ENCODE measurements around the gene ZNF609.

Gene ZNF609

DNA sequence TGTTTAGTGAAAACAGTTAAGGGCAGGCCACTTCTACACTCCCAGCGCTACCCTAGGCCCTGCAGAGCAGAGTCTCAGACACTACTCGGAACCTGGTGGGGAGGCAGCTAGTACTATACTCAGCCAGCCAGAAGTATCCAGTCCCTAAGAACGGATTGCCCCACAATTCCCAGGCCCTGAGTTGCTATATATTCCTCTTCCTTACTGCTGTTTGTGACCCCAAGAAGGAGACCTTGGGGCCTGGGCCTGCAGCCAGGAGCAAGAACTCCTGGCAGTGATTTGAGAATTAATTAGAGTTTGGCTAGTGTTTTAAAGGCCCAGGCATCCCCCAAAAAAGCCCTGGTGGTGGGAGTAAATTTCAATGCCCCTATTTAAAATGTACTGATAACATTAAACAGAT lies 227.3 kb downstream of the ZNF609 start:
- Histone ChIP-seq H3K36me3 (ENCODE audit: control insufficient read depth in 4 of 4, insufficient read depth in 4 of 4, low read length in 3 of 4) (peaks cover 37 to 83% (median 62%) of the 10 kb centered on the region in 4 experiments), H3K9me3 (ENCODE audit: control extremely low read depth in 1 of 5, control insufficient read depth in 4 of 5, insufficient read depth in 2 of 5, low read depth in 1 of 5, low read length in 4 of 5) (no peaks in the 10 kb centered on the region), H3K4me3 (ENCODE audit: control insufficient read depth in 1 of 7, extremely low read depth in 1 of 7, insufficient read depth in 4 of 7, low read depth in 2 of 7, low read length in 6 of 7) (no peak overlapping the region), H3K4me1 (ENCODE audit: control extremely low read depth in 1 of 4, control insufficient read depth in 4 of 4, insufficient read depth in 4 of 4, low read length in 3 of 4) (peaks cover 2 to 24% (median 16%) of the 10 kb centered on the region in 4 experiments), H3K27me3 (replicated peaks in 2 of 5; ENCODE audit: control insufficient read depth in 4 of 5, insufficient read depth in 5 of 5, low read length in 4 of 5) (no peaks in the 10 kb centered on the region), H3K27ac (ENCODE audit: insufficient read depth in 1 of 2, low read depth in 1 of 2, low read length in 2 of 2, poor library complexity in 1 of 2, severe bottlenecking in 2 of 2) (no peak overlapping the region)
- DNase-seq, result no peak
- WGBS (ENCODE audit: insufficient coverage), result 100% methylated on average over 2 of the region's 3 CpGs
- POLR2A ChIA-PET, result no interaction called here
- CTCF ChIA-PET, result interaction anchor here (1.0 to 25.1 kb wide), 11 partner anchors 8 to 347 kb away, joined by 3 to 625 read pairs (median 7); no protein-coding TSS in a partner anchor

GRCh38 chr15:64688770-64689169 lies 228.4 kb downstream of the ZNF609 start:
- no peaks in the 10 kb centered on the region for H3K27me3 ChIP-seq (replicated peaks in 2 of 5; ENCODE audit: control insufficient read depth in 4 of 5, insufficient read depth in 5 of 5, low read length in 4 of 5)
- H3K9me3 ChIP-seq (ENCODE audit: control extremely low read depth in 1 of 5, control insufficient read depth in 4 of 5, insufficient read depth in 2 of 5, low read depth in 1 of 5, low read length in 4 of 5), result no peaks in the 10 kb centered on the region
- H3K27ac ChIP-seq (ENCODE audit: insufficient read depth in 1 of 2, low read depth in 1 of 2, low read length in 2 of 2, poor library complexity in 1 of 2, severe bottlenecking in 2 of 2), result no peak overlapping the region
- 92% methylated on average over 2 of the region's 3 CpGs for WGBS (ENCODE audit: insufficient coverage)
- peaks cover 34 to 81% (median 54%) of the 10 kb centered on the region in 4 experiments for H3K36me3 ChIP-seq (ENCODE audit: control insufficient read depth in 4 of 4, insufficient read depth in 4 of 4, low read length in 3 of 4)
- peaks cover 8 to 35% (median 27%) of the 10 kb centered on the region in 4 experiments for H3K4me1 ChIP-seq (ENCODE audit: control extremely low read depth in 1 of 4, control insufficient read depth in 4 of 4, insufficient read depth in 4 of 4, low read length in 3 of 4)
- no peak for DNase-seq
- ChIA-PET CTCF (interaction anchor here (1.1 to 25.1 kb wide), 3 partner anchors 11 to 211 kb away, joined by 4 to 625 read pairs (median 50); no protein-coding TSS in a partner anchor), POLR2A (interaction anchor here (0.7 kb wide), 1 partner anchor 138 kb away, joined by 4 read pairs; no protein-coding TSS in a partner anchor)
- H3K4me3 ChIP-seq (ENCODE audit: control insufficient read depth in 1 of 7, extremely low read depth in 1 of 7, insufficient read depth in 4 of 7, low read depth in 2 of 7, low read length in 6 of 7), result no peak overlapping the region

- no peak for DNase-seq
- H3K9me3 ChIP-seq (ENCODE audit: control extremely low read depth in 1 of 5, control insufficient read depth in 4 of 5, insufficient read depth in 2 of 5, low read depth in 1 of 5, low read length in 4 of 5), result no peaks in the 10 kb centered on the region
- WGBS (ENCODE audit: insufficient coverage), result 20% methylated on average over 1 of the region's 3 CpGs
- ChIA-PET CTCF (interaction anchor here (1.1 to 25.1 kb wide), 5 partner anchors 9 to 301 kb away, joined by 3 to 625 read pairs (median 23); no protein-coding TSS in a partner anchor), POLR2A (interaction anchor here (1.1 kb wide), 1 partner anchor 38 kb away, joined by 3 read pairs; no protein-coding TSS in a partner anchor)
- H3K4me1 ChIP-seq (ENCODE audit: control extremely low read depth in 1 of 4, control insufficient read depth in 4 of 4, insufficient read depth in 4 of 4, low read length in 3 of 4), result peaks cover 12 to 46% (median 37%) of the 10 kb centered on the region in 4 experiments
- H3K4me3 ChIP-seq (ENCODE audit: control insufficient read depth in 1 of 7, extremely low read depth in 1 of 7, insufficient read depth in 4 of 7, low read depth in 2 of 7, low read length in 6 of 7), result no peak overlapping the region
- peaks cover 30 to 71% (median 46%) of the 10 kb centered on the region in 4 experiments for H3K36me3 ChIP-seq (ENCODE audit: control insufficient read depth in 4 of 4, insufficient read depth in 4 of 4, low read length in 3 of 4)
- H3K27me3 ChIP-seq (replicated peaks in 2 of 5; ENCODE audit: control insufficient read depth in 4 of 5, insufficient read depth in 5 of 5, low read length in 4 of 5), result no peaks in the 10 kb centered on the region
- no peak overlapping the region for H3K27ac ChIP-seq (ENCODE audit: insufficient read depth in 1 of 2, low read depth in 1 of 2, low read length in 2 of 2, poor library complexity in 1 of 2, severe bottlenecking in 2 of 2)
Measured at GRCh38 chr15:64690008-64690407, 229.6 kb downstream of the ZNF609 start.

GRCh38 chr15:64690578-64691296 lies 230.4 kb downstream of the ZNF609 start:
- DNase-seq, result peak in 2 of 3 donors; percentile 29 to 34
- no peak overlapping the region for H3K27ac ChIP-seq (ENCODE audit: insufficient read depth in 1 of 2, low read depth in 1 of 2, low read length in 2 of 2, poor library complexity in 1 of 2, severe bottlenecking in 2 of 2)
- H3K4me3 ChIP-seq (ENCODE audit: control insufficient read depth in 1 of 7, extremely low read depth in 1 of 7, insufficient read depth in 4 of 7, low read depth in 2 of 7, low read length in 6 of 7), result no peak overlapping the region
- ChIA-PET CTCF (interaction anchor here (0.8 to 25.1 kb wide), 7 partner anchors 9 to 301 kb away, joined by 3 to 625 read pairs (median 18); no protein-coding TSS in a partner anchor), POLR2A (interaction anchor here (0.6 to 1.1 kb wide), 2 partner anchors 37 to 327 kb away, joined by 3 to 4 read pairs; no protein-coding TSS in a partner anchor)
- H3K27me3 ChIP-seq (replicated peaks in 2 of 5; ENCODE audit: control insufficient read depth in 4 of 5, insufficient read depth in 5 of 5, low read length in 4 of 5), result no peaks in the 10 kb centered on the region
- peaks cover 16 to 53% (median 44%) of the 10 kb centered on the region in 4 experiments for H3K4me1 ChIP-seq (ENCODE audit: control extremely low read depth in 1 of 4, control insufficient read depth in 4 of 4, insufficient read depth in 4 of 4, low read length in 3 of 4)
- WGBS (ENCODE audit: insufficient coverage), result 93% methylated on average over 4 of the region's 6 CpGs
- H3K9me3 ChIP-seq (ENCODE audit: control extremely low read depth in 1 of 5, control insufficient read depth in 4 of 5, insufficient read depth in 2 of 5, low read depth in 1 of 5, low read length in 4 of 5), result no peaks in the 10 kb centered on the region
- peaks cover 26 to 64% (median 42%) of the 10 kb centered on the region in 4 experiments for H3K36me3 ChIP-seq (ENCODE audit: control insufficient read depth in 4 of 4, insufficient read depth in 4 of 4, low read length in 3 of 4)

DNA sequence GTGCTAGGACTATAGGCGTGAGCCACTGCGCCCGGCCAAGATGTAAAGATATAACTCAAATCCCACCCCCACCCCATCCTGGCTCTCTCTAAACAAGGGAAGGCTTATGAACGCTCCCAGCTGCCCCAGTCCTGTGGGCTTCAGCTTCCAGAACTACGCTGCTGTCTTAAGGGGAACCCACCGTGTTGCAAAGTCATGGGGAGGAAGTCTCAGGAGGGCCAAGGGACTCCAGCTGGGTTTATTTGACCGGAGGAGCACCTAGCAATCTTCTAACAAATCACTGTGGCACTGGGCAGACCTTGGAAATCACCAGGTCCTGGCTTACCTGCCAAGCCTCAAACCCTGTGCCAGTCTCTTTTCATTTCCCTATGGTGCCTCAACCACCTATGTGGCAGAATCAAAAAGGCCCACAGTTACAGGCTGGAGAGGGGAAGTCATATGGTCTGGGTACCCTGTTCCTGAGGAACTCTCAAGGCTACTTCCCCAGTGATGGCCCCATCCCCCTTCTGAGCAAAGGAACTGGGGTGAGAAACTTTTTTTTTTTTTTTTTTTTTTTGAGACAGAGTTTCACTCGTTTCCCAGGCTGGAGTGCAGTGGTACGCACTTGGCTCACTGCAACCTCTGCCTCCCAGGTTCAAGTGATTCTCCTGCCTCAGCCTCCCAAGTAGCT lies 231.7 kb downstream of the ZNF609 start:
- POLR2A ChIA-PET, result interaction anchor here (0.8 kb wide), 1 partner anchor 36 kb away, joined by 6 read pairs; no protein-coding TSS in a partner anchor
- H3K4me3 ChIP-seq (ENCODE audit: control insufficient read depth in 1 of 7, extremely low read depth in 1 of 7, insufficient read depth in 4 of 7, low read depth in 2 of 7, low read length in 6 of 7), result peak overlapping the region in 3 of 7 experiments; percentile 4 to 25 (median 16)
- peaks cover 22 to 53% (median 40%) of the 10 kb centered on the region in 4 experiments for H3K36me3 ChIP-seq (ENCODE audit: control insufficient read depth in 4 of 4, insufficient read depth in 4 of 4, low read length in 3 of 4)
- peaks cover 19 to 66% (median 56%) of the 10 kb centered on the region in 4 experiments for H3K4me1 ChIP-seq (ENCODE audit: control extremely low read depth in 1 of 4, control insufficient read depth in 4 of 4, insufficient read depth in 4 of 4, low read length in 3 of 4)
- CTCF ChIA-PET, result interaction anchor here (1.0 to 25.1 kb wide), 6 partner anchors 8 to 118 kb away, joined by 3 to 625 read pairs (median 20); no protein-coding TSS in a partner anchor
- H3K9me3 ChIP-seq (ENCODE audit: control extremely low read depth in 1 of 5, control insufficient read depth in 4 of 5, insufficient read depth in 2 of 5, low read depth in 1 of 5, low read length in 4 of 5), result no peaks in the 10 kb centered on the region
- WGBS (ENCODE audit: insufficient coverage), result 23% methylated on average over 5 of the region's 9 CpGs
- no peaks in the 10 kb centered on the region for H3K27me3 ChIP-seq (replicated peaks in 2 of 5; ENCODE audit: control insufficient read depth in 4 of 5, insufficient read depth in 5 of 5, low read length in 4 of 5)
- peak in 2 of 3 donors; percentile 71 to 75 for DNase-seq
- H3K27ac ChIP-seq (ENCODE audit: insufficient read depth in 1 of 2, low read depth in 1 of 2, low read length in 2 of 2, poor library complexity in 1 of 2, severe bottlenecking in 2 of 2), result peak overlapping the region in 1 of 2 experiments; percentile 52

DNA sequence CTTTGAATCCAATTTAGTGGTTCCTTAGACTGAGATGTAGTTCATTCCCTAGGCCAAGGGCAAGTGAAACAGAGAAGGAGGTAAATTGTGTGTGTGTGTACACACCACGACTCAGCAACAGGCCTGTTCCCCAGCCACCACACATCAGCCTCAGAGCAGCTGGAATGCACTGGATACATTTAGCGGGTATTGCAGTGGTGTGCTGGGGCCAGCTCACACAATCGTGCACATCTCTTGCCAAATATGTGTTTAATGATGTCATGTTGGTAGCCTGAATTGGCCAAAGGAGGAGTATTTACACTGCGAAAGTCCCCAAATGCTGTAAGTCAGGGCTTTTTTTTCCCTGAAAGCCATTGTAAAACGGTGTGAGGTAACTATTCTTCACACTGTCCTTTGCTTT lies 232.8 kb downstream of the ZNF609 start:
- POLR2A ChIA-PET, result no interaction called here

More for the DNA sequence above, 232.8 kb downstream of the ZNF609 start:
- 90% methylated on average over 4 of the region's 5 CpGs for WGBS (ENCODE audit: insufficient coverage)
- Histone ChIP-seq H3K4me1 (ENCODE audit: control extremely low read depth in 1 of 4, control insufficient read depth in 4 of 4, insufficient read depth in 4 of 4, low read length in 3 of 4) (peaks cover 27 to 72% (median 62%) of the 10 kb centered on the region in 4 experiments), H3K27ac (ENCODE audit: insufficient read depth in 1 of 2, low read depth in 1 of 2, low read length in 2 of 2, poor library complexity in 1 of 2, severe bottlenecking in 2 of 2) (peak overlapping the region in 1 of 2 experiments; percentile 49), H3K36me3 (ENCODE audit: control insufficient read depth in 4 of 4, insufficient read depth in 4 of 4, low read length in 3 of 4) (peaks cover 14 to 42% (median 29%) of the 10 kb centered on the region in 4 experiments), H3K27me3 (replicated peaks in 2 of 5; ENCODE audit: control insufficient read depth in 4 of 5, insufficient read depth in 5 of 5, low read length in 4 of 5) (no peaks in the 10 kb centered on the region), H3K4me3 (ENCODE audit: control insufficient read depth in 1 of 7, extremely low read depth in 1 of 7, insufficient read depth in 4 of 7, low read depth in 2 of 7, low read length in 6 of 7) (no peak overlapping the region), H3K9me3 (ENCODE audit: control extremely low read depth in 1 of 5, control insufficient read depth in 4 of 5, insufficient read depth in 2 of 5, low read depth in 1 of 5, low read length in 4 of 5) (no peaks in the 10 kb centered on the region)
- CTCF ChIA-PET, result interaction anchor here (4.5 to 25.1 kb wide), 2 partner anchors 13 to 32 kb away, joined by 23 to 625 read pairs; no protein-coding TSS in a partner anchor
- peak in 2 of 3 donors; percentile 63 to 69 for DNase-seq
